Mesendoderm (in vitro differentiated cells): ENCODE measurements around the gene MYH14.

Experiments used
- DNase-seq: peaks from one replicate; pipeline ENCODE4 v3.0.0; 2013
- H2AK5ac ChIP-seq: 2 replicates; pipeline ENCODE4 v1.6.1; 2013; ENCODE audit warnings: low read length, inconsistent platforms
- H2BK120ac ChIP-seq: 2 replicates; pipeline ENCODE4 v1.6.1; 2013; ENCODE audit warnings: low read depth, mild to moderate bottlenecking, low read length, moderate library complexity, mixed read lengths
- H2BK15ac ChIP-seq: replicated peaks from 2 replicates; pipeline ENCODE4 v1.6.1; 2013; ENCODE audit warnings: low read depth, mild to moderate bottlenecking, moderate library complexity
- H2BK5ac ChIP-seq: 2 replicates; pipeline ENCODE4 v1.6.1; 2013; ENCODE audit warnings: low read length, inconsistent platforms
- H3K18ac ChIP-seq: 2 replicates; pipeline ENCODE4 v1.6.1; 2013; ENCODE audit warnings: mild to moderate bottlenecking, low read length, mixed read lengths
- H3K23ac ChIP-seq: one replicate; pipeline ENCODE4 v1.6.1; 2013; ENCODE audit warnings: low read length
- H3K27ac ChIP-seq: 2 replicates; pipeline ENCODE4 v1.5.1; 2013; ENCODE audit warnings: low read depth, mild to moderate bottlenecking, inconsistent platforms, low read length, moderate library complexity
- H3K27me3 ChIP-seq: 2 replicates; pipeline ENCODE4 v1.6.1; 2013; ENCODE audit warnings: low read length, control low read depth, mild to moderate bottlenecking, inconsistent platforms; ENCODE audit not compliant: insufficient read depth, poor library complexity
- H3K36me3 ChIP-seq: 2 replicates; pipeline ENCODE4 v1.6.1; 2013; ENCODE audit warnings: low read length, inconsistent platforms; ENCODE audit not compliant: control insufficient read depth, insufficient read depth
- H3K4ac ChIP-seq: one replicate; pipeline ENCODE4 v1.6.1; 2013; ENCODE audit warnings: low read depth, mild to moderate bottlenecking, low read length, moderate library complexity
- H3K4me1 ChIP-seq: 2 replicates; pipeline ENCODE4 v1.6.1; 2013; ENCODE audit warnings: low read depth, low read length, inconsistent platforms; ENCODE audit not compliant: control insufficient read depth
- H3K4me2 ChIP-seq: 2 replicates; pipeline ENCODE4 v1.6.1; 2013; ENCODE audit warnings: low read length
- H3K4me3 ChIP-seq: 2 replicates; pipeline ENCODE4 v1.5.1; 2013; ENCODE audit warnings: mild to moderate bottlenecking, low read length
- H3K56ac ChIP-seq: one replicate; pipeline ENCODE4 v1.6.1; 2013; ENCODE audit warnings: low read length
- H3K79me1 ChIP-seq: 2 replicates; pipeline ENCODE4 v1.6.1; 2013; ENCODE audit warnings: low read length, inconsistent platforms
- H3K79me2 ChIP-seq: 2 replicates; pipeline ENCODE4 v1.6.1; 2013; ENCODE audit warnings: mild to moderate bottlenecking, low read length; ENCODE audit not compliant: control insufficient read depth, insufficient read depth
- H3K9ac ChIP-seq: 2 replicates; pipeline ENCODE4 v1.6.1; 2013; ENCODE audit warnings: low read length, inconsistent platforms
- H4K5ac ChIP-seq: one replicate; pipeline ENCODE4 v1.6.1; 2013; ENCODE audit warnings: low read length
- H4K8ac ChIP-seq: one replicate; pipeline ENCODE4 v1.6.1; 2013; ENCODE audit warnings: low read depth, mild to moderate bottlenecking, control low read depth, low read length, moderate library complexity
- WGBS: extraction: QIAGEN DNeasy Blood & Tissue Kit; methylation state at CpG from one replicate; pipeline ENCODE4 v1.1.7; 2013; ENCODE audit warnings: low lambda C conversion rate, missing lambda C conversion rate; ENCODE audit not compliant: insufficient coverage; ENCODE audit errors: extremely low coverage; 5-methylcytosine and 5-hydroxymethylcytosine counted together

The MYH14 gene

DNA sequence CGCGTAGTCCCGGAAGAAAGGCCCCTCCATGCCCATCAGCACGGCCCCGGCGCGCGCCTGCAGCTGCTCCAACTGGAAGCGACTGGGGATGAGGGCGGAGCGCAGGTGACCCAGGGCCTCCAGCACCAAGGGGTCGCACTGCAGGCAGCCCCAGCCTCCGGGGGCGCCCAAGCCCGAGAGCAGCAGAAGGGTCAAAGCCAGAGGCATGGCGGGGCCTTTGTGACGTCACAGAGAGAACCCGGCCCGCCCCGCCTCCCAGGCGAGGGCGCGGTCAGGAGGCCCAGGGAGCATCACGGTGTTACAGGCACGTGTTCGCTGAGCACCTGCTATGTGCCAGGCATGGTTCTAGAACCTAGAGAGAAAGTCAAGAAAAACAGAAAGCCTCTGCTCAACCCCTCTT lies 40.4 kb upstream of the MYH14 start, which contains the start of gene IZUMO2:
IZUMO2 (minus strand) TSS at position 294 of the 400 bp plus-strand sequence; CDS start at position 207, 87 bp downstream.
- H4K8ac ChIP-seq: no peak within 1 kb of the TSS
- no peak within 1 kb of the TSS for H3K23ac ChIP-seq
- H3K36me3 ChIP-seq: no peaks in the 10 kb centered on the region
- H3K79me2 ChIP-seq: no peaks in the 10 kb centered on the region
- no peaks in the 10 kb centered on the region for H3K27me3 ChIP-seq
- peak within 1 kb of the TSS; percentile 67 for H3K56ac ChIP-seq
- H2BK120ac ChIP-seq: no peak within 1 kb of the TSS
- H3K18ac ChIP-seq: no peak within 1 kb of the TSS
- H3K27ac ChIP-seq: no peak within 1 kb of the TSS
- no peak within 1 kb of the TSS for H2AK5ac ChIP-seq
- H3K9ac ChIP-seq: peak within 1 kb of the TSS; percentile 48
- no peak within 1 kb of the TSS for H2BK15ac ChIP-seq
- no peaks in the 10 kb centered on the region for H3K79me1 ChIP-seq
- H4K5ac ChIP-seq: no peak within 1 kb of the TSS
- no CpG with 5 or more reads among the region's 26 CpGs for WGBS
- peak within 1 kb of the TSS; percentile 34 for H3K4me3 ChIP-seq
- no peak within 1 kb of the TSS for H3K4ac ChIP-seq
- peak within 1 kb of the TSS; percentile 34 for H3K4me2 ChIP-seq
- H3K4me1 ChIP-seq: no peaks in the 10 kb centered on the region
- peak; percentile 57 for DNase-seq
- H2BK5ac ChIP-seq: no peak within 1 kb of the TSS

DNA sequence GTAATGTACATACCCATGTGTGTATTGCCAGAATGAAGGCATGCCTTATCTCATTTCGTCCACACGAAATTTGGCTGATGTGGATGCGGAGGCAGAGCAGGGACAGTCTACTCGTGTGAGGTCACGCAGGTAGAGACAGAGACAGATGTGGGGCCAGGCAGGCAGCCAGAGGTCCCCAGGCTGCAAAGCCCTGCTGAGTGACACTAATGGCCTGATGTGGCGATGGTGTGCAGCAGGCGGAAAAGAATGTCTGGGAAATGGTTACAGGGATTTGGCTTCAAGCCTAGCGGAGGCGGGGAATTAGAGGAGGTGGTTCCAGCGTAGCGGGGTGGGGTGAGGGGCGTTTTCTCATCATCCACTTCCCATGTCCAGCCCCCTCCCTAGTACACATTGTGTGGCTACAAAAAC lies 36.1 kb upstream of the MYH14 start:
- H3K27me3 ChIP-seq: no peaks in the 10 kb centered on the region
- no peak overlapping the region for H3K56ac ChIP-seq
- H2BK120ac ChIP-seq: no peak overlapping the region
- no peak overlapping the region for H4K5ac ChIP-seq
- H2BK5ac ChIP-seq: no peak overlapping the region
- H4K8ac ChIP-seq: no peak overlapping the region
- no peaks in the 10 kb centered on the region for H3K36me3 ChIP-seq
- no peak overlapping the region for H3K27ac ChIP-seq
- no peak overlapping the region for H3K9ac ChIP-seq
- no peak overlapping the region for H3K4me2 ChIP-seq
- DNase-seq: no peak
- no peak overlapping the region for H2AK5ac ChIP-seq
- WGBS: no CpG with 5 or more reads among the region's 12 CpGs
- no peaks in the 10 kb centered on the region for H3K4me1 ChIP-seq
- no peak overlapping the region for H2BK15ac ChIP-seq
- no peaks in the 10 kb centered on the region for H3K79me1 ChIP-seq
- no peak overlapping the region for H3K4me3 ChIP-seq
- H3K4ac ChIP-seq: no peak overlapping the region
- H3K23ac ChIP-seq: no peak overlapping the region
- H3K18ac ChIP-seq: no peak overlapping the region
- H3K79me2 ChIP-seq: no peaks in the 10 kb centered on the region

DNA sequence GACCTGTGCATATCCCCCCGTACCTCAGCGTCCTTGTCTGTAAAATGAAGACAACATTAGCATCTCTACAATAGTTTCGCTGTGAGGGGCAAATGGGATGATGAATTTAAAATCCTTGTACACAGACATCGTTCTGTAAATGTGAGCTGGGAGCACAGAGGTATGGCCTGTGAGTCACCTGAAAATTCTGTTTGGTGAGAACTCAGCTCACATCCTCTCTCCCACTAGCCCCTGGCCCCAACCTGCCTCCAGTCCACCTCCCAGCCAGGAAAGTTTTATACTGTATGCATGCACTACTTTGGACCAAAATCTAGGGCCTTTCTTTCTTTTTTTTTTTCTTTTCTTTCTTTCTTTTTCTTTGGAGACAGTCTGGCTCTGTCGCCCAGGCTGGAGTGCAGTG lies 31.7 kb upstream of the MYH14 start:
- no CpG with 5 or more reads among the region's 5 CpGs for WGBS
- Histone ChIP-seq H3K4me1 (no peaks in the 10 kb centered on the region), H3K4me3 (no peak overlapping the region), H2BK15ac (no peak overlapping the region), H3K23ac (no peak overlapping the region), H3K27me3 (no peaks in the 10 kb centered on the region), H2AK5ac (no peak overlapping the region), H3K79me2 (no peaks in the 10 kb centered on the region), H3K79me1 (no peaks in the 10 kb centered on the region), H3K18ac (no peak overlapping the region), H4K8ac (no peak overlapping the region), H4K5ac (no peak overlapping the region), H3K27ac (no peak overlapping the region), H3K4ac (no peak overlapping the region), H2BK5ac (no peak overlapping the region), H3K9ac (no peak overlapping the region), H2BK120ac (no peak overlapping the region), H3K4me2 (no peak overlapping the region), H3K56ac (no peak overlapping the region), H3K36me3 (no peaks in the 10 kb centered on the region)
- DNase-seq: no peak

DNA sequence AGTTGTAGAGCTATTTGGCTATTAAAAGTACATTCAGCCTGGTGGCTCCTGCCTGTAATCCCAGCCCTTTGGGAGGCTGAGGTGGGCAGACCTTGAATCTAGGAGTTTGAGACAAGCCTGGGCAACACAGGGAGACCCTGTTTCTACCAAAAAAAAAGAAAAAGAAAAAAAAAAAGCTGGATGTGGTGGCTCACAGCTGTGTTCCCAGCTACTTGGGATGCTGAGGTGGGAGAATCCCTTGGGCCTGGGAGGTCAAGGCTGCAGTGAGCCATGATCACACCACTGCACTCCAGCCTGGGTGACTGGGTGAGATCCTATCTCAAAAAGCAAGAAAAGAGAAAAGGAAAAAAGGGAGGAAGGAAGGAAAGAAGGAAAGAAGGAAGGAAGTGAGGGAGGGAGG lies 30.7 kb upstream of the MYH14 start:
- H3K23ac ChIP-seq: no peak overlapping the region
- H2BK15ac ChIP-seq: no peak overlapping the region
- H3K4ac ChIP-seq: no peak overlapping the region
- no peaks in the 10 kb centered on the region for H3K79me1 ChIP-seq
- no peak overlapping the region for H4K8ac ChIP-seq
- H2BK5ac ChIP-seq: no peak overlapping the region
- H2AK5ac ChIP-seq: no peak overlapping the region
- no peaks in the 10 kb centered on the region for H3K79me2 ChIP-seq
- no peak overlapping the region for H3K4me3 ChIP-seq
- no peaks in the 10 kb centered on the region for H3K36me3 ChIP-seq
- DNase-seq: no peak
- H3K27ac ChIP-seq: no peak overlapping the region
- no peak overlapping the region for H3K4me2 ChIP-seq
- H3K4me1 ChIP-seq: no peaks in the 10 kb centered on the region
- H3K18ac ChIP-seq: no peak overlapping the region
- no peak overlapping the region for H4K5ac ChIP-seq
- no peaks in the 10 kb centered on the region for H3K27me3 ChIP-seq
- H3K56ac ChIP-seq: no peak overlapping the region
- H3K9ac ChIP-seq: no peak overlapping the region
- no peak overlapping the region for H2BK120ac ChIP-seq

DNA sequence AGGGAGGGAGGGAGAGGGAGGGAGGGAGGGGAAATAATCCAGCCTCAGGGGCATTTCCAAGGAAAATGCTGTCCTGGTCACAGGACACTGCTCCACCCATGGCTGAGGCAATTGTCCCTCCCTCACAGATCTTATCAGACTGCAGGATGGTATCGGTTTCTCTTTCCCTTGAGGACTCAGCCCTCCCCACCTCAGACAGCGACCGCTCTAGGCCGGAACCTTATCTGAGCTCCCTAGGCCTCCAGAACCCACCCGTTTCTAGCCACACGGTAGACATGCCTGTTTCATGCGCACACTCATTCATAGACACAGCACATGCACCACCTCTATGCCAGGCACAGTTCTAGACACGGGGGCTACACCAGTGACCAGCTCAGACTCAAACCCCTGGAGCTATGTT lies 30.3 kb upstream of the MYH14 start:
- H3K4me1 ChIP-seq: no peaks in the 10 kb centered on the region
- no peak overlapping the region for H3K27ac ChIP-seq
- no peak overlapping the region for H3K4me2 ChIP-seq
- peak; percentile 78 for DNase-seq
- no CpG with 5 or more reads among the region's 8 CpGs for WGBS
- H3K18ac ChIP-seq: no peak overlapping the region
- H2BK120ac ChIP-seq: no peak overlapping the region
- no peak overlapping the region for H2AK5ac ChIP-seq
- H3K4me3 ChIP-seq: no peak overlapping the region
- H3K23ac ChIP-seq: no peak overlapping the region
- H3K27me3 ChIP-seq: no peaks in the 10 kb centered on the region
- H2BK15ac ChIP-seq: no peak overlapping the region
- H3K4ac ChIP-seq: no peak overlapping the region
- H4K5ac ChIP-seq: no peak overlapping the region
- H3K9ac ChIP-seq: no peak overlapping the region
- no peaks in the 10 kb centered on the region for H3K79me2 ChIP-seq
- no peaks in the 10 kb centered on the region for H3K36me3 ChIP-seq
- H4K8ac ChIP-seq: no peak overlapping the region
- H2BK5ac ChIP-seq: no peak overlapping the region
- H3K56ac ChIP-seq: no peak overlapping the region
- H3K79me1 ChIP-seq: no peaks in the 10 kb centered on the region

DNA sequence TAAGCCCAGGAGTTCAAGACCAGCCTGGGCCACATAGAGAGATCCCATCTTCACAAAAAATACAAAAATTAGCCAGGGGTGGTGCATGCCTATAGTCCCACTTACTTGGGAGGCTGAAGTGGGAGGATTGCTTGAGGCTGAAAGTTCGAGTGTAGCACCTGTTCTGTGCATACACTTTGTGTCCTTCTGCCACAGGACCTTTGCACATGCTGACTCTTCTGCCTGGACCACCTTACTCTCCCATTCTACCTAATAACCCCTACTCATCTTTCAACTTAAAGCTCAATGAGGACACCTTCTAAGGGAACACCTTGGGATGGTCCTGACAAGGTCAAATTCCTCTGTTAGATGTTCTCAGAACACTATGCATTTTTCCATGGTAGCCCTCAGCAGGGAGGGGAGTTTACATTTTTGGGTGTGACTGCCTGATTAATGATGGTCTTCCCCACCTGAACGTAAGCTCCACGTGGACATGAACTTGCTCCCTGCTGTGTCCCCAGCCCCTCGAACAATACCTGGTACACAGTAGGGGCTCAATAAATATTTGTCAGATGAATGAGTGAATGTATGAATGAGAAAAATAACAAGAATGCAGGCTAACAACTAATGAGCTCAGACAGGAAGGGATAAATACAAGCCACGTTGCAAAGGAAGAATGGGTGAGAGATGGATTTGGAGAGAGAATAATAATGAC lies 29.2 kb upstream of the MYH14 start:
- H2AK5ac ChIP-seq: no peak overlapping the region
- no peaks in the 10 kb centered on the region for H3K4me1 ChIP-seq
- DNase-seq: no peak
- WGBS: no CpG with 5 or more reads among the region's 5 CpGs
- no peak overlapping the region for H4K5ac ChIP-seq
- no peak overlapping the region for H3K4ac ChIP-seq
- no peak overlapping the region for H2BK15ac ChIP-seq
- H3K9ac ChIP-seq: no peak overlapping the region
- H2BK5ac ChIP-seq: no peak overlapping the region
- no peaks in the 10 kb centered on the region for H3K36me3 ChIP-seq
- no peak overlapping the region for H2BK120ac ChIP-seq
- no peak overlapping the region for H3K18ac ChIP-seq
- no peaks in the 10 kb centered on the region for H3K27me3 ChIP-seq
- no peak overlapping the region for H4K8ac ChIP-seq
- no peaks in the 10 kb centered on the region for H3K79me1 ChIP-seq
- no peak overlapping the region for H3K23ac ChIP-seq
- H3K4me3 ChIP-seq: no peak overlapping the region
- H3K27ac ChIP-seq: no peak overlapping the region
- H3K79me2 ChIP-seq: no peaks in the 10 kb centered on the region
- no peak overlapping the region for H3K4me2 ChIP-seq
- H3K56ac ChIP-seq: no peak overlapping the region
